Astrocyte (in vitro differentiated cells and primary cell): Measurements from ENCODE around the gene RAB36. TPM values are rescaled to one million over a fixed set of nuclear protein-coding genes. Genes with fewer than 3 reads are reported as not detected.
"Not testable (repeated sequence)": the region's sequence is repeated elsewhere in the genome, so short reads cannot be mapped to it uniquely, and the experiment has no call there.

Experiments used
- DNase-seq: peaks from one replicate; pipeline ENCODE4 v3.0.0-alpha.2; 2010; ENCODE audit warnings: low read depth
- FAIRE-seq: peaks from 2 replicates; lab custom pipeline; 2011; peaks lifted over from hg19 to GRCh38; lab: Jason Lieb, UNC
- H2AFZ ChIP-seq: 2 replicates; pipeline ENCODE4 v1.6.0; 2012; ENCODE audit warnings: low read depth, low read length, inconsistent platforms
- H3K27ac ChIP-seq: 2 replicates; pipeline ENCODE4 v1.5.1; 2011; ENCODE audit warnings: low read depth, low read length, inconsistent platforms
- H3K27me3 ChIP-seq: 2 replicates; pipeline ENCODE4 v1.6.0; 2011; ENCODE audit warnings: low read length, inconsistent platforms; ENCODE audit not compliant: insufficient read depth
- H3K36me3 ChIP-seq: 2 replicates; pipeline ENCODE4 v1.5.1; 2011; ENCODE audit warnings: low read length, inconsistent platforms; ENCODE audit not compliant: insufficient read depth
- H3K4me1 ChIP-seq: 2 replicates; pipeline ENCODE4 v1.5.1; 2011; ENCODE audit warnings: low read length, inconsistent platforms; ENCODE audit not compliant: insufficient read depth
- H3K4me2 ChIP-seq: 2 replicates; pipeline ENCODE4 v1.6.0; 2012; ENCODE audit warnings: low read length, inconsistent platforms
- H3K4me3 ChIP-seq: 2 replicates; pipeline ENCODE4 v1.5.1; 2011; ENCODE audit warnings: low read depth, mild to moderate bottlenecking, low read length, inconsistent platforms; ENCODE audit not compliant: insufficient read depth
- H3K79me2 ChIP-seq: 2 replicates; pipeline ENCODE4 v1.6.0; 2012; ENCODE audit warnings: mild to moderate bottlenecking, low read length, inconsistent platforms; ENCODE audit not compliant: insufficient read depth
- H3K9ac ChIP-seq: 2 replicates; pipeline ENCODE4 v1.6.0; 2012; ENCODE audit warnings: mild to moderate bottlenecking, low read length, inconsistent platforms
- H3K9me3 ChIP-seq: 2 replicates; pipeline ENCODE4 v1.5.1; 2012; ENCODE audit warnings: low read depth, mild to moderate bottlenecking, low read length, inconsistent platforms; ENCODE audit not compliant: insufficient read depth
- H4K20me1 ChIP-seq: 2 replicates; pipeline ENCODE4 v1.6.0; 2012; ENCODE audit warnings: low read length, inconsistent platforms; ENCODE audit not compliant: insufficient read depth
- H3K27ac Mint-ChIP-seq: one replicate; pipeline ENCODE4 v1.8.0; 2021; ENCODE audit warnings: mild to moderate bottlenecking, mixed read lengths; ENCODE audit not compliant: unreplicated experiment
- H3K27me3 Mint-ChIP-seq: one replicate; pipeline ENCODE4 v1.8.0; 2021; ENCODE audit warnings: low read depth, mixed read lengths; ENCODE audit not compliant: unreplicated experiment
- H3K36me3 Mint-ChIP-seq: one replicate; pipeline ENCODE4 v1.8.0; 2021; ENCODE audit warnings: low read depth, mixed read lengths; ENCODE audit not compliant: unreplicated experiment
- H3K4me1 Mint-ChIP-seq: one replicate; pipeline ENCODE4 v1.8.0; 2021; ENCODE audit warnings: low read depth, mixed read lengths; ENCODE audit not compliant: unreplicated experiment
- H3K4me3 Mint-ChIP-seq: one replicate; pipeline ENCODE4 v1.8.0; 2021; ENCODE audit warnings: mild to moderate bottlenecking, moderate library complexity, mixed read lengths; ENCODE audit not compliant: unreplicated experiment
- H3K9me3 Mint-ChIP-seq: one replicate; pipeline ENCODE4 v1.8.0; 2021; ENCODE audit warnings: mild to moderate bottlenecking, mixed read lengths; ENCODE audit not compliant: unreplicated experiment
- EZH2 ChIP-seq: IDR thresholded peaks from 2 replicates; pipeline ENCODE4 v1.6.1; 2012; ENCODE audit warnings: mild to moderate bottlenecking, low read length, inconsistent platforms; ENCODE audit not compliant: insufficient read depth
- total RNA-seq: library from RNA; stranded (reverse); gene quantifications from 2 replicates; pipeline ENCODE4 v1.2.1, GENCODE V29; 2021
- TF ChIP-seq, protein P1 (sequence below): IDR thresholded peaks from 2 replicates; pipeline ENCODE4 v1.5.1; 2011; ENCODE audit warnings: low read depth, mild to moderate bottlenecking, inconsistent platforms, low read length, moderate library complexity; ENCODE audit not compliant: insufficient read depth

Gene RAB36
- total RNA-seq, 1 donor from 2014 or later, result 5.2 TPM

DNA sequence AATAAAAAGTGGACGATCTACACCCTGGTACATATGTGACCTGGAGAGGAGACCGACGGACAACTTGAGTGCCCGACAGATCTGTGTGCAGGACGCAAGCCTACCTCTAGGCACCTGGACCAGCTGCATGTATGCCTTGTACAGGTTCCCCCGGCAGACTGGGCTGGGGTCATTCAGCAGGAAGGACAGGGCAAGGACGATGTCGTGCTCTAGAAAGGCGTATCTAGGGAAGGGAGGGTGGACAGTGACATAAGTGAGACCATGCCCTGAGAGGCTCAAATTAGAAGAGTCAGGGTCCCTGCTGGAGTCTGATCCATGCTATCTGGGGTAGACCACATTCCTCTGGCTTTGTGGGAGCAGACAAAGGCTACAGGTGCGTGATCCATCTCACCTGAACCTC is 11.4 kb upstream of the RAB36 start:
- TF ChIP-seq EZH2, result no peak
- TF ChIP-seq, protein P1, sequence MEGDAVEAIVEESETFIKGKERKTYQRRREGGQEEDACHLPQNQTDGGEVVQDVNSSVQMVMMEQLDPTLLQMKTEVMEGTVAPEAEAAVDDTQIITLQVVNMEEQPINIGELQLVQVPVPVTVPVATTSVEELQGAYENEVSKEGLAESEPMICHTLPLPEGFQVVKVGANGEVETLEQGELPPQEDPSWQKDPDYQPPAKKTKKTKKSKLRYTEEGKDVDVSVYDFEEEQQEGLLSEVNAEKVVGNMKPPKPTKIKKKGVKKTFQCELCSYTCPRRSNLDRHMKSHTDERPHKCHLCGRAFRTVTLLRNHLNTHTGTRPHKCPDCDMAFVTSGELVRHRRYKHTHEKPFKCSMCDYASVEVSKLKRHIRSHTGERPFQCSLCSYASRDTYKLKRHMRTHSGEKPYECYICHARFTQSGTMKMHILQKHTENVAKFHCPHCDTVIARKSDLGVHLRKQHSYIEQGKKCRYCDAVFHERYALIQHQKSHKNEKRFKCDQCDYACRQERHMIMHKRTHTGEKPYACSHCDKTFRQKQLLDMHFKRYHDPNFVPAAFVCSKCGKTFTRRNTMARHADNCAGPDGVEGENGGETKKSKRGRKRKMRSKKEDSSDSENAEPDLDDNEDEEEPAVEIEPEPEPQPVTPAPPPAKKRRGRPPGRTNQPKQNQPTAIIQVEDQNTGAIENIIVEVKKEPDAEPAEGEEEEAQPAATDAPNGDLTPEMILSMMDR, result no peak
- no peaks in the 10 kb centered on the region for H3K36me3 Mint-ChIP-seq
- Histone ChIP-seq H3K27me3 (peaks cover 4% of the 10 kb centered on the region), H3K36me3 (no peaks in the 10 kb centered on the region), H3K9me3 (no peaks in the 10 kb centered on the region), H3K4me3 (no peak overlapping the region), H3K4me2 (no peak overlapping the region), H3K27ac (no peak overlapping the region), H4K20me1 (no peaks in the 10 kb centered on the region), H3K79me2 (no peaks in the 10 kb centered on the region), H3K9ac (no peak overlapping the region), H3K4me1 (peaks cover 6% of the 10 kb centered on the region), H2AFZ (no peak overlapping the region)
- DNase-seq (no peak), FAIRE-seq (no peak)
- H3K4me3 Mint-ChIP-seq, result no peak overlapping the region
- H3K27me3 Mint-ChIP-seq, result peaks cover 32% of the 10 kb centered on the region
- no peak overlapping the region for H3K27ac Mint-ChIP-seq
- peaks cover 6% of the 10 kb centered on the region for H3K4me1 Mint-ChIP-seq
- H3K9me3 Mint-ChIP-seq, result no peaks in the 10 kb centered on the region

DNA sequence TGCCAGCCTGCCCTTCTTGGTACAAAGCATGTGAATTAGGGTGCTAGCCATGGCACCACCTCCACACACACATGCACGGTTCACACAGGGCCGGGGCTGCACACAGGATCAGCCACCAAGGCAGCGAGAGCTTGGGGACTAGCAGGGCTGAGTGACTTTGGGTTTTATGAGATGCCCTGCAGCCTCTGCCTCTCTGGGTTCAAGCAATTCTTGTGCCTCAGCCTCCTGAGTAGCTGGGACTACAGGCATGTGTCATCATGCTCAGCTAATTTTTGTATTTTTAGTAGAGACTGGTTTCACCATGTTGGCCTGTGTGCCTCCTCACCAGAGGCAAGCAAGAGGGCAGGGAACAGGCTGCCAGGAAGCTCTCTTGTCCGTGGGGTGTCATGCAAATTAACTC is 8.3 kb upstream of the RAB36 start:
- peaks cover 14% of the 10 kb centered on the region for H3K27me3 Mint-ChIP-seq
- peaks cover 12% of the 10 kb centered on the region for H3K4me1 ChIP-seq
- H3K36me3 ChIP-seq, H3K36me3 Mint-ChIP-seq, H2AFZ ChIP-seq, FAIRE-seq, H3K4me3 ChIP-seq, H3K27ac Mint-ChIP-seq, H3K9ac ChIP-seq, H3K9me3 Mint-ChIP-seq, H3K27ac ChIP-seq, H3K4me3 Mint-ChIP-seq, H3K79me2 ChIP-seq, H3K27me3 ChIP-seq, DNase-seq, H3K4me1 Mint-ChIP-seq, H3K4me2 ChIP-seq, H3K9me3 ChIP-seq, H4K20me1 ChIP-seq: not testable (repeated sequence)

DNA sequence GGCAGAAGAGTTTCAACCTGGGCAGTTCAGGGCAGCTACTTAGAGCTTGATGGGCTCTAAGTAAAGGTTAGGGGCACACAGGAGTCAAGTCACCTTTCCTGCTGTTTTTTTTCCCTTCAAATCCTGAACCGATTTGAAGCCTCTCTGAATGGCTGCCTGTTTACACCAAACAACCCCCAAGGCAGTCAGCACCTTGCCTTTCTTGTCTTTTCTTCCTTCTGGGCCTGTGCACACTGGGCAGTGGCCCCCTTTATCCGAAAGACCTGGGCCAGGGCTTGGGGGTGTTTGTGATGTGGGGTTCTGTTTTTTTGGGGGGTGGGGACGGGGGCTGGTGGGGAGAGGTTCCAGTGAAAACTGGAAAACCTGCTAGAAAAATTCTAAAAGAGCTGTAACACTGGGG is 7.8 kb upstream of the RAB36 start:
- Histone ChIP-seq H3K4me1 (peaks cover 15% of the 10 kb centered on the region), H3K79me2 (no peaks in the 10 kb centered on the region), H3K36me3 (no peaks in the 10 kb centered on the region), H3K4me3 (no peak overlapping the region), H3K27me3 (peaks cover 4% of the 10 kb centered on the region), H3K4me2 (no peak overlapping the region), H2AFZ (no peak overlapping the region), H3K9ac (no peak overlapping the region), H3K27ac (no peak overlapping the region), H3K9me3 (no peaks in the 10 kb centered on the region), H4K20me1 (no peaks in the 10 kb centered on the region)
- TF ChIP-seq, protein P1, result no peak
- no peak for TF ChIP-seq EZH2
- Mint-ChIP-seq H3K27ac (no peak overlapping the region), H3K4me3 (no peak overlapping the region), H3K36me3 (no peaks in the 10 kb centered on the region), H3K4me1 (peaks cover 6% of the 10 kb centered on the region), H3K27me3 (peaks cover 10% of the 10 kb centered on the region), H3K9me3 (no peaks in the 10 kb centered on the region)
- DNase-seq (no peak), FAIRE-seq (no peak)
